H1 (cell line): ENCODE measurements around the gene TRIM67. TPM values are rescaled to one million over a fixed set of nuclear protein-coding genes. Genes with fewer than 3 reads are reported as not detected.

ENCODE experiments used
- BRCA1 ChIP-seq: IDR thresholded peaks from 2 replicates; pipeline ENCODE4 v1.6.1; 2012; ENCODE audit warnings: low read depth, low read length, improper control_type of control experiment
- CBX5 ChIP-seq: fragments of 300-800, 300-1000 bp; sonication (generic); IDR thresholded peaks from 2 replicates; pipeline ENCODE4 v1.7.1; 2016; ENCODE audit warnings: antibody characterized with exemption, low read length, low read depth
- CEBPB ChIP-seq: IDR thresholded peaks from 2 replicates; pipeline ENCODE4 v1.6.1; 2012; ENCODE audit warnings: low read depth, low read length
- HDAC2 ChIP-seq, 2 experiments: fragments of 300-600 bp in 1 of 2; sonication (generic) in 1 of 2; IDR thresholded peaks; 2 replicates each; pipeline ENCODE4 v1.6.1; 2011 to 2012; ENCODE audit warnings: low read depth in 2 of 2, low read length in 2 of 2, mild to moderate bottlenecking in 2 of 2, moderate library complexity in 2 of 2, borderline replicate concordance in 1 of 2, inconsistent platforms in 1 of 2
- RBBP5 ChIP-seq: IDR thresholded peaks from 2 replicates; pipeline ENCODE4 v1.7.1; 2012; ENCODE audit warnings: low read depth, mild to moderate bottlenecking, inconsistent platforms, low read length, moderate library complexity, borderline replicate concordance
- polyA plus RNA-seq, 7 experiments: library from polyadenylated mRNA; depleted of rRNA in 3 of 7; stranded (reverse) in 5 of 7; unstranded in 2 of 7; fragments of >200 nt in 5 of 7; fragments of 200-250 nt in 2 of 7; gene quantifications; 1 replicate in 5 of 7; 2 replicates in 1 of 7; 4 replicates in 1 of 7; pipeline versions ENCODE4 v1.2.1 to v1.2.3, GENCODE V29; 2011 to 2013; ENCODE audit warnings: missing spikeins in 2 of 7, mixed read lengths in 2 of 7
- total RNA-seq: library from RNA; stranded (reverse); fragmentation: NEBNext Ultra II Directional; extraction: Animal tissue kit (Norgen Biotek cat#: 25700); gene quantifications from 2 replicates; pipeline ENCODE4 v1.2.1, GENCODE V29; 2021
- TF ChIP-seq, protein P1 (sequence below): IDR thresholded peaks from 2 replicates; pipeline ENCODE4 v1.6.1; 2011; ENCODE audit warnings: low read depth, mild to moderate bottlenecking, low read length; ENCODE audit not compliant: insufficient read depth

Gene TRIM67
- total and polyA plus RNA-seq, 2 of the 8 experiments (the other 6 are each of a cell fraction or from before 2014, with no cell fraction given): under 0.01 TPM; not detected in 1

DNA sequence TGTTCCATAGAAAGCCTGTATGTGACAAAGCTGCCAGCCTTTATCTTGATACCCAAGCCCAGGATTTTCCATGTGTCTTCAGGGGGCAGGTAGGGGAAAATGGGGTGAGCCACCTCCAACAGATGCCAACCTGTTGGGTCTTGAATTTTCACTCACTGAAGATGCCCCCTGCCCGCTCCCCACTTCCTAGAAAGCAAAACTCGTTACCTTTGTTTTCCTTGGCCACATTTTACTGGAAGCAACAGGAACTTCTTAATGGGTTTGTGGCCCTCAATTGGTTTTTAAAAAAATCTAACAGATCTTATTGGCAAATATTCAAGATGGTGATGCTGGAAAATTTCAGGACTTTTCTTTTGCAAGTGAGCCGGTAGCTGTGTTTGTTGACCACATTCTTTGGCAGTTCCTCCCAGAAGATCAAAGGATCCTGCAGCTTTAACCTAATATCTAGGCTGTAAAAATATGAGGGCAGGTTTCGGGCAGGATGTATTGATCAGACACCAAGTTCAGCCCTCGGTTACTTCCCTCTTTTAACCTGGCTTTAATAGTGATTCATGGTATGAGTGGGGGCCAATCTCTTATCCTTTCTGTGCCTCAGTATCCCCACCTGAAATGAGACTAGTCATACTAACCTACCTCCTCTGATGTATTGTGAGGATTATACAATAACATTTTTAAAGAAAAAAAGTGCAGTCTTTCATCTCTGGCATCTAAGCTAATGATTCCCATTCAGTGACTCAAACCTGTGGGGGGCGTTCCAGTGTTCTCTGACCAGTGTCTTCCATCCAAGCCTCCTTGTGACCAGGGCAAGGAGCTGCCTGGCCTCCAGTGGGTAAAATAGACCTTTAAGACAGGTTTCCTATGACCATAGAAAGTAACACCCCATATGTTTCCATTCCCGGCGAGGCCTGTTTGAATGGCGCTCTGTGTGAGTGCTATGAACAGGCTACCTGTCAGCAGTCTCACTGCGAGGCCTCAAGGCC, 57.9 kb downstream of the TRIM67 start (continued):
- TF ChIP-seq HDAC2 (IDR thresholded peaks at IDR 0.05; ENCODE audit: borderline replicate concordance in 1 of 2, low read depth in 2 of 2, low read length in 2 of 2) (no peak), CEBPB (no peak), BRCA1 (no peak), CBX5 (no peak), RBBP5 (no peak)
- TF ChIP-seq, protein P1, sequence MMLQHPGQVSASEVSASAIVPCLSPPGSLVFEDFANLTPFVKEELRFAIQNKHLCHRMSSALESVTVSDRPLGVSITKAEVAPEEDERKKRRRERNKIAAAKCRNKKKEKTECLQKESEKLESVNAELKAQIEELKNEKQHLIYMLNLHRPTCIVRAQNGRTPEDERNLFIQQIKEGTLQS: no peak
